Fibroblast of mammary gland (primary cell): Measurements from ENCODE around the gene DEXI.
"Not testable (repeated sequence)": the region's sequence is repeated elsewhere in the genome, so short reads cannot be mapped to it uniquely, and the experiment has no call there.

ENCODE experiments used
- DNase-seq: peaks from one replicate; pipeline ENCODE4 v3.0.0-alpha.2; 2010; ENCODE audit warnings: low read depth
- H3K4me3 ChIP-seq: 2 replicates; pipeline ENCODE4 v1.5.1; 2011; ENCODE audit warnings: low read depth, mild to moderate bottlenecking, low read length, moderate library complexity; ENCODE audit not compliant: control insufficient read depth
- TF ChIP-seq, protein P1 (sequence below): conservative IDR thresholded peaks from 2 replicates; pipeline ENCODE4 v1.5.1; 2011; ENCODE audit warnings: low read depth, low read length, inconsistent platforms; ENCODE audit not compliant: control insufficient read depth, insufficient read depth

Gene DEXI

DNA sequence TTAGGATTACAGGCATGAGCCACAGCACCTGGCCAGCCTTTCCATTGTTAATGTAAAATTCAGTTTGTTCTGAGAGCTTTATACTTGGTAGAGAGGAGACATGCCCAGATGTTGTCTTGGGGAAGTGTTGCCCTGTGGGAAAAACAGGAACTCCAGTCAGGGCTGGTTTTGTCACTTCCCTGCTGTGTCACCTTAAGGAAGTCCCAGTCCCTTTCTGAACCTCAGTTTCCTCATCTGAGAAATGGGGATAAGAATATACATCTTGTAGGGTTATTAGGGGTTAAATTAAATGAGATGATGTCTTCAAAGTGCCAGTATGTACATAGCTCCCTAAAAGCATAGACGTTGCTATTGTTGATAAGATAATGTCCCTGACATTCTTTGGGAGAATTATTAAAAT is 27.3 kb upstream of the DEXI start:
- DNase-seq = no peak
- TF ChIP-seq, protein P1, sequence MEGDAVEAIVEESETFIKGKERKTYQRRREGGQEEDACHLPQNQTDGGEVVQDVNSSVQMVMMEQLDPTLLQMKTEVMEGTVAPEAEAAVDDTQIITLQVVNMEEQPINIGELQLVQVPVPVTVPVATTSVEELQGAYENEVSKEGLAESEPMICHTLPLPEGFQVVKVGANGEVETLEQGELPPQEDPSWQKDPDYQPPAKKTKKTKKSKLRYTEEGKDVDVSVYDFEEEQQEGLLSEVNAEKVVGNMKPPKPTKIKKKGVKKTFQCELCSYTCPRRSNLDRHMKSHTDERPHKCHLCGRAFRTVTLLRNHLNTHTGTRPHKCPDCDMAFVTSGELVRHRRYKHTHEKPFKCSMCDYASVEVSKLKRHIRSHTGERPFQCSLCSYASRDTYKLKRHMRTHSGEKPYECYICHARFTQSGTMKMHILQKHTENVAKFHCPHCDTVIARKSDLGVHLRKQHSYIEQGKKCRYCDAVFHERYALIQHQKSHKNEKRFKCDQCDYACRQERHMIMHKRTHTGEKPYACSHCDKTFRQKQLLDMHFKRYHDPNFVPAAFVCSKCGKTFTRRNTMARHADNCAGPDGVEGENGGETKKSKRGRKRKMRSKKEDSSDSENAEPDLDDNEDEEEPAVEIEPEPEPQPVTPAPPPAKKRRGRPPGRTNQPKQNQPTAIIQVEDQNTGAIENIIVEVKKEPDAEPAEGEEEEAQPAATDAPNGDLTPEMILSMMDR = no peak
- no peak overlapping the region for H3K4me3 ChIP-seq

DNA sequence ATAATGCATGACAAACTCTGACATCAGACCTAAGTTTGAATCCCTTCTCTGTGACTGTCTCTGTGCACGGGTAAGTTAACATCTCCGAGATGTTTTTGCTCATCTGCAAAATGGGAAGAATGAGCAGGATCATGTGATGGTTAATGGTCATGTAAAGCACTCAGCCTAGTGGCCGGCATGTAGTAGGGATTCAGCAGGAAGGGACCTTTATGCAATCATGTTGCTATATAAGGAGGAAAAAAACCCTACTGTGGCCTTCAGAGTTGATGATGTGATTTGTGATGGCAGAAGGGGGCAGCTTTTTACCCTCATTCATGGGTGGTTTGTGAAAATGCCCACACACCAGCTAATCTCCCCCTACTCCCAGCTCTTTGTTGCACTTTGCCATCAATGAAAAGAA is 26.2 kb upstream of the DEXI start:
- TF ChIP-seq, protein P1 = no peak
- DNase-seq = no peak
- no peak overlapping the region for H3K4me3 ChIP-seq

DNA sequence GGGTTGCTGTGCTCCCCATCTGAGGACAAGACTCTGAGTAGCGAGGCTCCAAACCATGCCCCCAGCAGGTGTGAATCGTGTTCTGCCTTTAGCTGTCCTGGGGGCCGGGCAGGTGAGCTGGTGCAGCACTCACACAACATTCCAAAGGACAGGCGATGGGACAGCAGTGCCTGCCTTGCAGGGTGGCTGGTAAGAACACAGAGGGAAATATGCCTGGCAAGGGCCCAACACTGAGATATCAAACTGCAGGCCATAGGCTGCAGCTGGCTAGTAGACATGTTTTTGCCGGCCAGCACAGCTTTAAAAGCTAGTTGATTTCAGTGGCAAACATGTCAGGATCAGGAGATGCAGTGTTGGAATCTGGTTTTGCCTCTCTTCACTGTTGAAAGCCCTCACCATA is 25.7 kb upstream of the DEXI start:
- TF ChIP-seq, protein P1 = no peak
- no peak for DNase-seq
- H3K4me3 ChIP-seq = no peak overlapping the region

DNA sequence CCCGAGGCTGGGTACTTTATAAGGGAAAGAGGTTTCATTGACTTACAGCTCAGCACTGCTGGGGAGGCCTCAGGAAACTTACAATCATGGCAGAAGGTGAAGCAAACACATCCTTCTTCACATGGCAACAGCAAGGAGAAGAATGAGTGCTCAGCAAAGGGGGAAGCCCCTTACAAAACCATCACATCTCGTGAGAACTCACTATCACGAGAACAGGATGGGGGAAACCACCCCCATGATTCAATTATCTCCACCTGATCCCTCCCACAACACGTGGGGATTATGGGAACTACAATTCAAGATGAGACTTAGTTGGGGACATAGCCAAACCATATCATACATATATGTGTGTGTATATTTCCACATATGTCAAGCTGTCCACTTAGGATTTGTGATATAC is 24.3 kb upstream of the DEXI start:
- not testable (repeated sequence) for H3K4me3 ChIP-seq, DNase-seq

DNA sequence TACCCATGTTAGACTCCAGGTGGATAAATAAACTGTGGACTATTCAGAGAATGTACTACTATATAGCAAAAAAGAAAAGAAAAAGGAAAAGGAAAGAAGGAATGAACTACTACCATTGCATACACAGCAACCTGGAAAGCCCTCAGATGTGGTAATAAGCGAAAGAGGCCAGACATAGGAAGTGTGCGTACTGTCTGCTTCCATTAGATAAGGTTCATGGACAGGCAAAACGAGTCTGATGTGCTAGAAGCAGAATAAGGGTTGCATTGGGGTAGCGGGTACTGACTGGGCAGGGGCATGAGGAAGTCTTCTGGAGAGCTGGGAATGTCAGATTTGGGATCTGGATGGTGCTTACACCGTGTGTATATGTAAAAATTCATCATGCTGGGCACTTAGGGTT is 23.9 kb upstream of the DEXI start:
- H3K4me3 ChIP-seq = no peak overlapping the region
- DNase-seq = no peak
- TF ChIP-seq, protein P1 = no peak

DNA sequence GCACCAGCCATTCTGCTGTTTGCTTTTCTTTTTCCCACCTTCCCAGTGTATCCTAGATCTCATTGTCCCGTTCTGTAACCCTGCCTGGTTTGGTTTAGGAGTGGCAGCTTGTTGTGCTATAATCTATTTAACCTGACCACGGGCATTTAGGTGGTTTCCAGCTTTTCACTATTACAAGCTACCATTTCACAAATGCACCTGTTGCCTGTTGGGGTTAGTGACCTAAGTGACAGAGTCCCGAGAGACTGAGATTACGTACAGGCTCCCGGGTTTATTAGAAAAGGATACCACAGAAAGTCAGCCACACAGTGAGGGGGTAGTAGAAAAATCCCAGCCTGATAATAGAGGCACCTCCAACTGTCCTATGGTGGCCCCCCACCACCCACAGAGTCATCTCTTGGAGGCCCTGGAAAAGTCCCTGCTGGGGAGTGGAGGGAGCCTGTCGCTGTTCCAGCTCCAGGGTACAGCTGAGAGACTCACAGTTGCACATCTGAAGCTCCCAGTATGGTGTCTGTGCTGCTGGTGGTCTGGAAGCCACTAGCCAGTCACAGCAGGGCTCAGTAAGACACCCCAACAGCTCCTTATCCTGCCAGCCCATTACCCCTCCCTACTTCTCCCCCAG is 23.3 kb upstream of the DEXI start:
- no peak for DNase-seq
- TF ChIP-seq, protein P1 = no peak
- H3K4me3 ChIP-seq = no peak overlapping the region

DNA sequence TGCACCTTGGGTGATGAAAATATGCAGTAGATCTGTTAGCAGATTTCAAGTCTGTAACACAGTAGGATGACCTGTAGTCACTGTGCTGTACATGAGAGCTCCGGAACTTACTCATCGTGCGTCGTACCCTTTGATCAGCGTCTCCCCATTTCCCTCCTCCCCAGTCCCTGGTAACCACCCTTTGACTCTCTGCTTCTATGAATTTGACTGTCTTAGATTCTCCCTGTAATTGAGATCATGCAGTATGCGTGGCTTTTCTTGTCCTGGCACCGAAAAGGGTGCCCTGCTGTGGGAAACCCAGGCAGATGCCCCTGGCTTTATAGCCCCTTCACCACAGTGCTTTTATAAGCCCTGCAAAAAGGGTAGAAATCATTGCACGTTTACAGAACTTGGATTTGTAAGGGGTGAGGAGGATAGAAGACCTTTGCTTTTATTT is 22.6 kb upstream of the DEXI start:
- no peak for DNase-seq
- TF ChIP-seq, protein P1 = no peak
- H3K4me3 ChIP-seq = no peak overlapping the region
